Measurements from ENCODE around the gene BRMS1L. TPM values are rescaled to one million over a fixed set of nuclear protein-coding genes. Genes with fewer than 3 reads are reported as not detected.
"Not testable (repeated sequence)": the region's sequence is repeated elsewhere in the genome, so short reads cannot be mapped to it uniquely, and the experiment has no call there.

BRMS1L gene
- total RNA-seq, 1 experiment from 2014 or later: 8.3 TPM

DNA sequence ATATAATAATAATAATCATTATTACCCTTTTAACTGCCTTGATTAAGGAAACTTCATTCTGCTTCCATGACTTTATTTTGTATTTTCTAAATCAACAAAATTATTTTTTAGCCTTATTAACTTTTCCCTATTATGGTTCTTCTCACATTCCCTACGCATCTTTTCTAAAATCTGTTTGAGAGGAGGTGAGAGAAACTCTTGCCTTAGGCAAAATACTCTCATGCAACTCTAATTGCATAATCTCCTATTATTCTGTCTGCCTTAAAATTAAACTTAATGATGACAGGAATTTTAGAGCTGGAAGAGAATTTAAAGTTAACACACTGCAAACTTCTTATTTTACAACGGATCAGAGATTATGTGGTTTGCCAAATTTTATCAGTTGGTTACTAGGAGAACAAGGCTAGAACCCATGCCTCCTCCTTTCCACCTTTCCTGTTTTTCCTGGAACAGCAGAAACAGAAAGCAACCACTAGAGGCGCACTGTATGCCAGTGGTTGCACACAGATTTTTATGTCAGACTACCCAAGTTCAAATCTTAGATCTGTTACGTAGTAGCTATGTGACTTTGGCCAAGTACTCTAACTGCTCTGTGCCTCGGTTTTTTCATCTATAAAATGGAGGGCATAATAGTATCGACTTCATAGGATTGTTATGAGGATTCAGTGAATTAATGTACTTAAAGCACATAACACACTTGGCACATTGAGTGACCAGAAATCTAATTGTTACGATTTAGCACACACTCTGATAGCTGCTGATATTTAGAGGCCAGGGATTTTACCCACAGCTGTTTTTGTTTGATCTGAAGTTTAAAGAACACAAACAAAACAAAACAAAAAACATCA lies 4.3 kb upstream of the BRMS1L start:
- DNase-seq (ENCODE audit: low read depth): peak; percentile 50

GRCh38 chr14:35822501-35822900 lies 3.6 kb upstream of the BRMS1L start:
- DNase-seq (ENCODE audit: low read depth): no peak

GRCh38 chr14:35824446-35825165 lies 1.5 kb upstream of the BRMS1L start:
- not testable (repeated sequence) for DNase-seq (ENCODE audit: low read depth)

GRCh38 chr14:35825968-35826217 lies 245 bp upstream of the BRMS1L start:
- no peak for DNase-seq (ENCODE audit: low read depth)

GRCh38 chr14:35826952-35827416 lies 846 bp downstream of the BRMS1L start:
- no peak for DNase-seq (ENCODE audit: low read depth)

GRCh38 chr14:35827678-35828472 lies 1.7 kb downstream of the BRMS1L start:
- no peak for DNase-seq (ENCODE audit: low read depth)

GRCh38 chr14:35829449-35829848 lies 3.3 kb downstream of the BRMS1L start:
- peak; percentile 46 for DNase-seq (ENCODE audit: low read depth)

- no peak for DNase-seq (ENCODE audit: low read depth)
Measured at GRCh38 chr14:35835208-35835982, 9.3 kb downstream of the BRMS1L start.

GRCh38 chr14:35841704-35842103 lies 15.6 kb downstream of the BRMS1L start:
- not testable (repeated sequence) for DNase-seq (ENCODE audit: low read depth)

- DNase-seq (ENCODE audit: low read depth): not testable (repeated sequence)
Measured at GRCh38 chr14:35842245-35842644, 16.1 kb downstream of the BRMS1L start.

DNA sequence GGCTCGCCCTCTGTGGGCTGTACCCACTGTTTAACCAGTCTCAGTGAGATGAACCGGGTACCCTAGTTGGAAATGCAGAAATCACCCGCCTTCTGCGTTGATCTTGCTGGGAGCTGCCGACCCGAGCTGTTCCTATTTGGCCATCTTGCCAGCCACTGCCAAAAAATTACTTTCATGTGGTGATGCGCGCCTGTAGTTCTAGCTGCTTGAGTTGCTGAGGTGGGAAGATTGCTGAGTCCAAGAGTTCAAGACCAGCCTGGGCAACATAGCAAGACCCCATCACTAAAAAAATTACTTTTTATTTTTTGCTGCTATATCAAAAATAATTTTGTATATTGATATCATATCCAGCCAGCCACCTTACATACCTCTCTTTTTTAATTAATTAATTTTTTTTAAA lies 18.4 kb downstream of the BRMS1L start:
- no peak for DNase-seq (ENCODE audit: low read depth)

DNA sequence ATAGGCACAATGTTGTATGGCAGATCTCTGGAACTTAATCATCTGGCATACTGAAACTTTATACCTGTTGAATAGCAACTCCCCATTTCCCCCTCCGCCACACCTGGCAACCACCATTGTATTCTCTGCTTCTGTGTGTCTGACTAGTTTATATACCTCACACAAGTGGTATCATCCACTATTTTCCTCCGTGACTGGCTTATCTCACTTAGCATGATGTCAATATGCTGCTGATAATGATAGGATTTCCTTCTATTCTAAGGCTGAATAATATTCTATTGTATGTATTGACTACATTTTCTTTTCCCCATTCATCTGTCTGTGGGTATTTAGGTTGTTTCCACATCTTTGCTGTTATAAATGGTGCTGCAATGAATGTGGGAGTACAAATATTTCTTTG lies 21.5 kb downstream of the BRMS1L start:
- DNase-seq (ENCODE audit: low read depth): no peak

DNA sequence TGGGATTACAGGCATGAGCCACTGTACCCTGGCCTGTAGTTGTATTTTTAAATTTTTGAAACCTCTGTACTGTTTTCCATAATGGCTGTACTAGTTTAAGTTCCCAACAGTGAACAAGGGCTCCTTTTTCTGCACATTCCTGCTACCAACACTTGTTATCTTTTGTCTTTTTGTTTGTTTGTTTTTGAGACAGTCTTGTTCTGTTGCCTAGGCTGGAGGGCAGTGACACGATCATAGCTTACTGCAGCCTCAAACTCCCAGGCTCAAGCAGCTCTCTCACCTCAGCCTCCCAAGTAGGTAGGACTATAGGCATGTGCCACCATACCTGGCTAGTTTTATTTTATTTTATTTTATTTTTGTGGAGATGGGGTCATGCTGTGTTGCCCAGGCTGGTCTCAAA lies 23.0 kb downstream of the BRMS1L start:
- no peak for DNase-seq (ENCODE audit: low read depth)

- DNase-seq (ENCODE audit: low read depth): no peak
Measured at GRCh38 chr14:35851823-35852222, 25.7 kb downstream of the BRMS1L start.

GRCh38 chr14:35853225-35853624 lies 27.1 kb downstream of the BRMS1L start:
- no peak for DNase-seq (ENCODE audit: low read depth)

DNA sequence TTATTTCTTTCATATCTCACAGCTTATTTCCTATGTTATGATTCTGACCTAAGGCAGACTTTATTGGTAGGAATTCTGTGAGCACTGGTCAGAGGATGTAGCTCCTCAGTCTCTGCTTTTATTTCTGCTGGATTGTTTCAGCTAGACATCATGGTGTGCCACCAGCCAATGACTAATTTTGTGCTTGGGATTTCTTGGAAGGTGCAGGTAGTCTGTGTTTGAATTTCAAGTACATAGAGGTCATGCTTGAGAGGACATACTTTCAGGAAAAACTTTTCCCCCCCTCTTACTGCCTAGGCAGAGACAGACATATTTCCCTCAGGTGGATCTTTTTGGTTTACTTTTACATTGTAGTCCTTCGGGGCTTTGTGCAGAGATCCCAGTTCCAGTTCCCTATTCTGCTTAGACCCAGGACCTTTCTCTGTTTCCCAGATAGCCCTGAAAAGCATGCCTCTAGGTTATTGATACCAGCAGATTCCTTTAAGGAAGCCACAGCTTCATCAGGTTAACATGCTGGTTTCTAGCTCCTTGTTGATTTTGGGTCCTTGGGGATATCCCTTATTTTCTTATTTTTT lies 28.6 kb downstream of the BRMS1L start:
- no peak for DNase-seq (ENCODE audit: low read depth)

DNA sequence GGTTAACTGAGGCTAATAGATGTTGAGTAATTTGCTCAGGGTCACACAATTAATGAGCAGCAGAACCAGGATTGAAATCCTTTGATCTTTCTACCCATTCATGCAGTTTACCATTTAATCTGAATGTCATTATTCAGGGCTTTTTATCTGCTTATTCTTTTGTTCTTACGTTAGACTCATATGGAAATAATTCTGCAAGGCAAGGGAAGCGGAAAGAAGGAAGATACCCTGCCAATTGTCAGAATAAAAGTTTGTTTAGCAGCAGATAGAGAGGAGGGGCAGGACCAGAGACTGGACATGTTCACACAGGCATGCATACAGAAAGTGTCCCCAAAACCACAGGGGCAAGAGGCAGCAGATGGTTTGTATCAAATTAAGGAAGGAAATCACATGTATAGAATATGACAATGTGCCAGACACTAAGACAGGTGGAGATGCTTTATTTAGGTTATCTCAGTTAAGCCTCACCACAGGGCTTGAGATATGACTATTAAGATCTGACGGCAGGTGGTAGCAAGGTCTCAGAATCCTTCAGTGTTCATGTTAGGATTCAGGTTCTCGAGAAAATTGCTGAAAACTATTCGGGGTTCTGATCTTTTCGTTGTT lies 29.8 kb downstream of the BRMS1L start:
- DNase-seq (ENCODE audit: low read depth): peak; percentile 9

DNA sequence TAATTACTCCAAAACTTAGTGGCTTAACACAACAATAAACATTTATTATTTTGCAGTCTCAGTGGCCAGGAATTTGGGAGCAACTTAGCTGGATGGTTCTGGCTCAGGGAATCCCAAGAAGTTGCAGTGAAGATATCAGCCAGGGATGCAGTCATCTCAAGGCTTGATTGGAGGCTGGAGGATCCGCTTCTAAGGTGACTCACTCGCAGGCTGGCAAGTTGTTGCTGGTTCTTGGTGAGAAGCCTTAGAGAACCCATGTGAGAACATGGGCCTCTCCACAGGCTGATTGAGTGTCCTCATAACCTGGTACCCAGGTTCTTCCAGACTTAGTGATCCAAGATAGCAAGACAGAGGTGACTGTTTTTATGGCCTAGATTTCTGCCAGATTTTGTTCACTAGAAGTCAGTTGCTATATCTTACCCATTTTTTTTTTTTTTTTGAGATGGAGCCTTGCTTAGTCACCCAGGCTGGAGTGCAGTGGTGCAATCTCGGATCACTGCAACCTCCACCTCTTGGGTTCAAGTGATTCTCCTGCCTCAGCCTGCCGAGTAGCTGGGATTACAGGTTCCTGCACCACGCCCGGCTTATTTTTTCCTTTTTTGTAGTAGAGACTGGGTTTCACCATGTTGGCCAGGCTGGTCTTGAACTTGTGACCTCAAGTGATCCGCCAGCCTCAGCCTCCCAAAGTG lies 32.5 kb downstream of the BRMS1L start:
- DNase-seq (ENCODE audit: low read depth): peak; percentile 44

- DNase-seq (ENCODE audit: low read depth): no peak
Measured at GRCh38 chr14:35861204-35861868, 35.2 kb downstream of the BRMS1L start.
